Thymus (tissue), 11 donors: Measurements from ENCODE around the gene FPGS. TPM values are rescaled to one million over a fixed set of nuclear protein-coding genes. Genes with fewer than 3 reads are reported as not detected.
"Not testable (repeated sequence)": the region's sequence is repeated elsewhere in the genome, so short reads cannot be mapped to it uniquely, and the experiment has no call there.

ENCODE experiments used
- DNase-seq, 9 donors: peaks; one replicate each; pipeline ENCODE4 v3.0.0-alpha.2; 2013; ENCODE audit warnings: low spot score in 9 of 9, low read depth in 6 of 9, missing footprints in 1 of 9
- H3K27ac ChIP-seq, 2 donors: one replicate each; pipeline ENCODE4 v1.5.1; 2013; ENCODE audit warnings: control low read depth in 1 of 2, low read depth in 1 of 2, low read length in 1 of 2, mild to moderate bottlenecking in 1 of 2, moderate library complexity in 1 of 2
- H3K27me3 ChIP-seq, 2 donors: one replicate each; pipeline ENCODE4 v1.5.1; 2013; ENCODE audit warnings: low read length in 1 of 2; ENCODE audit not compliant: control insufficient read depth in 2 of 2, insufficient read depth in 1 of 2
- H3K36me3 ChIP-seq, 2 donors: one replicate each; pipeline ENCODE4 v1.5.1; 2013; ENCODE audit warnings: low read length in 1 of 2, mild to moderate bottlenecking in 1 of 2, moderate library complexity in 1 of 2; ENCODE audit not compliant: control insufficient read depth in 2 of 2, insufficient read depth in 2 of 2
- H3K4me1 ChIP-seq, 2 donors: one replicate each; pipeline ENCODE4 v1.5.1; 2013; ENCODE audit warnings: low read length in 2 of 2; ENCODE audit not compliant: control insufficient read depth in 2 of 2, insufficient read depth in 2 of 2
- H3K4me3 ChIP-seq, 2 donors: one replicate each; pipeline ENCODE4 v1.5.1; 2013; ENCODE audit warnings: low read length in 2 of 2, control low read depth in 1 of 2, mild to moderate bottlenecking in 1 of 2
- H3K9me3 ChIP-seq, 2 donors: one replicate each; pipeline ENCODE4 v1.5.1; 2013; ENCODE audit warnings: low read length in 1 of 2, mild to moderate bottlenecking in 1 of 2; ENCODE audit not compliant: control insufficient read depth in 2 of 2, insufficient read depth in 1 of 2
- WGBS: extraction: QIAGEN DNeasy Blood & Tissue Kit; methylation state at CpG from one replicate; pipeline ENCODE4 v1.1.7; 2013; 5-methylcytosine and 5-hydroxymethylcytosine counted together
- polyA plus RNA-seq: library from polyadenylated mRNA; stranded (reverse); fragments of 200-250 nt; gene quantifications from one replicate; pipeline ENCODE4 v1.2.3, GENCODE V29; 2013
- total RNA-seq: library from RNA; stranded (reverse); fragments of 120-200 nt; gene quantifications from one replicate; pipeline ENCODE4 v1.2.4, GENCODE V29; 2013
- donor health status: healthy.

Gene FPGS
- total and polyA plus RNA-seq, 2 donors = 30.4 to 48.4 TPM

GRCh38 chr9:127756776-127757175 is 45.9 kb upstream of the FPGS start:
- not testable (repeated sequence) for H3K27ac ChIP-seq, H3K27me3 ChIP-seq, H3K4me1 ChIP-seq, DNase-seq, H3K4me3 ChIP-seq, H3K9me3 ChIP-seq
- WGBS = 94% methylated on average over 11 of the region's 11 CpGs
- H3K36me3 ChIP-seq = peaks cover 62 to 66% of the 10 kb centered on the region in 2 donors

GRCh38 chr9:127758843-127759242 is 43.8 kb upstream of the FPGS start:
- 95% methylated on average over 5 of the region's 5 CpGs for WGBS
- Histone ChIP-seq H3K27me3 (peaks cover 0 to 9% of the 10 kb centered on the region in 2 donors), H3K36me3 (peaks cover 60 to 72% of the 10 kb centered on the region in 2 donors), H3K9me3 (no peaks in the 10 kb centered on the region), H3K4me1 (peaks cover 0 to 9% of the 10 kb centered on the region in 2 donors), H3K27ac (no peak overlapping the region), H3K4me3 (no peak overlapping the region)
- DNase-seq = no peak

- peaks cover 65 to 72% of the 10 kb centered on the region in 2 donors for H3K36me3 ChIP-seq
- DNase-seq = no peak
- H3K4me1 ChIP-seq = peaks cover 0 to 16% of the 10 kb centered on the region in 2 donors
- 96% methylated on average over 5 of the region's 5 CpGs for WGBS
- no peaks in the 10 kb centered on the region for H3K27me3 ChIP-seq
- H3K9me3 ChIP-seq = no peaks in the 10 kb centered on the region
- no peak overlapping the region for H3K27ac ChIP-seq
- H3K4me3 ChIP-seq = no peak overlapping the region
Observed at GRCh38 chr9:127761061-127761460, 41.6 kb upstream of the FPGS start.

GRCh38 chr9:127761491-127761956 is 41.2 kb upstream of the FPGS start:
- 98% methylated on average over 5 of the region's 5 CpGs for WGBS
- Histone ChIP-seq H3K9me3 (no peaks in the 10 kb centered on the region), H3K27ac (no peak overlapping the region), H3K4me1 (peaks cover 0 to 16% of the 10 kb centered on the region in 2 donors), H3K36me3 (peaks cover 70 to 76% of the 10 kb centered on the region in 2 donors), H3K27me3 (no peaks in the 10 kb centered on the region), H3K4me3 (no peak overlapping the region)
- no peak for DNase-seq

- peaks cover 77 to 83% of the 10 kb centered on the region in 2 donors for H3K36me3 ChIP-seq
- DNase-seq = no peak
- no peak overlapping the region for H3K4me3 ChIP-seq
- H3K27me3 ChIP-seq = no peaks in the 10 kb centered on the region
- WGBS = 87% methylated on average over 16 of the region's 16 CpGs
- H3K27ac ChIP-seq = peak overlapping the region in 1 of 2 donors; percentile 41
- H3K9me3 ChIP-seq = no peaks in the 10 kb centered on the region
- peaks cover 1 to 22% of the 10 kb centered on the region in 2 donors for H3K4me1 ChIP-seq
Observed at GRCh38 chr9:127762111-127762676, 40.5 kb upstream of the FPGS start.

GRCh38 chr9:127763918-127764384 is 38.7 kb upstream of the FPGS start:
- Histone ChIP-seq H3K9me3 (no peaks in the 10 kb centered on the region), H3K27ac (no peak overlapping the region), H3K27me3 (no peaks in the 10 kb centered on the region), H3K4me1 (peaks cover 17 to 39% of the 10 kb centered on the region in 2 donors), H3K36me3 (peaks cover 80 to 82% of the 10 kb centered on the region in 2 donors), H3K4me3 (no peak overlapping the region)
- DNase-seq = no peak
- WGBS = 95% methylated on average over 7 of the region's 7 CpGs

GRCh38 chr9:127765418-127765817 is 37.3 kb upstream of the FPGS start:
- Histone ChIP-seq H3K27me3 (no peaks in the 10 kb centered on the region), H3K4me3 (no peak overlapping the region), H3K27ac (no peak overlapping the region), H3K9me3 (no peaks in the 10 kb centered on the region), H3K36me3 (peaks cover 78 to 85% of the 10 kb centered on the region in 2 donors), H3K4me1 (peaks cover 28 to 54% of the 10 kb centered on the region in 2 donors)
- no peak for DNase-seq
- WGBS = 94% methylated on average over 1 of the region's 1 CpG

- H3K27ac ChIP-seq = peak overlapping the region; percentile 48 to 91
Observed at GRCh38 chr9:127767410-127767809, 35.3 kb upstream of the FPGS start.

GRCh38 chr9:127767909-127768331 is 34.8 kb upstream of the FPGS start:
- WGBS = 91% methylated on average over 13 of the region's 13 CpGs
- H3K4me3 ChIP-seq = peak overlapping the region in 1 of 2 donors; percentile 9
- peaks cover 38 to 69% of the 10 kb centered on the region in 2 donors for H3K4me1 ChIP-seq
- H3K27ac ChIP-seq = peak overlapping the region in 1 of 2 donors; percentile 48
- H3K36me3 ChIP-seq = peaks cover 68 to 78% of the 10 kb centered on the region in 2 donors
- H3K27me3 ChIP-seq = no peaks in the 10 kb centered on the region
- DNase-seq = no peak
- H3K9me3 ChIP-seq = no peaks in the 10 kb centered on the region

More at GRCh38 chr9:127767410-127767809, 35.3 kb upstream of the FPGS start:
- Histone ChIP-seq H3K4me1 (peaks cover 34 to 68% of the 10 kb centered on the region in 2 donors), H3K4me3 (no peak overlapping the region), H3K27me3 (no peaks in the 10 kb centered on the region), H3K36me3 (peaks cover 68 to 78% of the 10 kb centered on the region in 2 donors), H3K9me3 (no peaks in the 10 kb centered on the region)
- DNase-seq = peak in 1 of 9 donors; percentile 48
- 68% methylated on average over 3 of the region's 3 CpGs for WGBS
